22Rv1 (cell line): ENCODE measurements around the gene CCNB2.

Experiments used
- ZFX ChIP-seq: fragments of 450-650 bp; IDR thresholded peaks from 2 replicates; pipeline ENCODE4 v1.6.1; 2017; ENCODE audit warnings: antibody characterized with exemption, borderline replicate concordance
- TF ChIP-seq, protein P1 (sequence below): fragments of 450-650 bp; IDR thresholded peaks from 2 replicates; pipeline ENCODE4 v1.5.1; 2017; ENCODE audit warnings: mild to moderate bottlenecking

DNA sequence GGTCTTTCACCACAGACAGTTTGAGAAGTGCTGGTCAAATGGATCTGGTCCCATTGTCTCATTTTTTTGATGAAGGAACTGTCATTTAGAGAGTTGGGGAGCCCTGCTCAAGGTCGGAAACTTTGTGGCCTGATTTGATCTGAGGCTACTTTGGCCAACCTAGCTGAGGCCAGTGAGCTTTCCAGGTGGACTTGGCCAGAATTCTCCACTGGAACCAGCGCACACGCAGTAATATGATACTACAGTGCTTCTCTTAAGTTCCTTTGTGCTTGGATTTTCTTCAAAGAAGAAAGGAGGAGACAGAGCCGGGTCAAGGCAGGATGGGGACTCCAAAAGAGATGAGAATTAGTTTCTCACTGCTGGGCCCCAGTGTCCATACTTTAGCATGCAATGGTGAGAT lies 50.5 kb downstream of the CCNB2 start:
- TF ChIP-seq, protein P1, sequence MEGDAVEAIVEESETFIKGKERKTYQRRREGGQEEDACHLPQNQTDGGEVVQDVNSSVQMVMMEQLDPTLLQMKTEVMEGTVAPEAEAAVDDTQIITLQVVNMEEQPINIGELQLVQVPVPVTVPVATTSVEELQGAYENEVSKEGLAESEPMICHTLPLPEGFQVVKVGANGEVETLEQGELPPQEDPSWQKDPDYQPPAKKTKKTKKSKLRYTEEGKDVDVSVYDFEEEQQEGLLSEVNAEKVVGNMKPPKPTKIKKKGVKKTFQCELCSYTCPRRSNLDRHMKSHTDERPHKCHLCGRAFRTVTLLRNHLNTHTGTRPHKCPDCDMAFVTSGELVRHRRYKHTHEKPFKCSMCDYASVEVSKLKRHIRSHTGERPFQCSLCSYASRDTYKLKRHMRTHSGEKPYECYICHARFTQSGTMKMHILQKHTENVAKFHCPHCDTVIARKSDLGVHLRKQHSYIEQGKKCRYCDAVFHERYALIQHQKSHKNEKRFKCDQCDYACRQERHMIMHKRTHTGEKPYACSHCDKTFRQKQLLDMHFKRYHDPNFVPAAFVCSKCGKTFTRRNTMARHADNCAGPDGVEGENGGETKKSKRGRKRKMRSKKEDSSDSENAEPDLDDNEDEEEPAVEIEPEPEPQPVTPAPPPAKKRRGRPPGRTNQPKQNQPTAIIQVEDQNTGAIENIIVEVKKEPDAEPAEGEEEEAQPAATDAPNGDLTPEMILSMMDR, result no peak
- TF ChIP-seq ZFX, result no peak
